GM19324 (cell line): ENCODE results near the gene TAS2R46.
"Not testable (repeated sequence)": the region's sequence is repeated elsewhere in the genome, so short reads cannot be mapped to it uniquely, and the experiment has no call there.

ENCODE experiments used
- ATAC-seq: cut with Tn5 transposase; IDR thresholded peaks from one replicate; pipeline ENCODE4 v1.9.1; 2021; ENCODE audit warnings: mild to moderate bottlenecking, moderate library complexity; ENCODE audit not compliant: unreplicated experiment, low FRiP score

TAS2R46 gene

GRCh38 chr12:11040162-11040561, 21.9 kb downstream of the TAS2R46 start:
- no peak for ATAC-seq

DNA sequence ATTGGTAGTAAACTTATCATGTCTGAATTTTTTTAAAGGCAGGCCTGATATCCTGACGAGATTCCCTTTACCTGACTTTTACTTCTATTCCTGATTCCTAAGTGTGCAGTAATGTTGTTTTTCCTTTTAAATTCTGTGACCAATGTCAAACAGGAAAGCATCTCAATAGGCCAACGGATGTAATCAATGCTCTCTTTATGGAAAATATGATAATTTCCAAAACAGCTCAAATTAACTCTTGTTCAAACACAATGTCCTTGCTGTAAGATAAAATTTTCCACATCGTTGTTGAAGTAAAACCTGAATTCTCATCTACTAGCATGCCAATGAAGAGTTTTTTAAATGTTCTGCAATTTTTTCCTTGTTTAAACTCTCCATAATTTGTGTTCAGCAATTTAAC, 22.9 kb downstream of the TAS2R46 start:
- no peak for ATAC-seq

GRCh38 chr12:11033959-11034358, 28.1 kb downstream of the TAS2R46 start:
- ATAC-seq: not testable (repeated sequence)

DNA sequence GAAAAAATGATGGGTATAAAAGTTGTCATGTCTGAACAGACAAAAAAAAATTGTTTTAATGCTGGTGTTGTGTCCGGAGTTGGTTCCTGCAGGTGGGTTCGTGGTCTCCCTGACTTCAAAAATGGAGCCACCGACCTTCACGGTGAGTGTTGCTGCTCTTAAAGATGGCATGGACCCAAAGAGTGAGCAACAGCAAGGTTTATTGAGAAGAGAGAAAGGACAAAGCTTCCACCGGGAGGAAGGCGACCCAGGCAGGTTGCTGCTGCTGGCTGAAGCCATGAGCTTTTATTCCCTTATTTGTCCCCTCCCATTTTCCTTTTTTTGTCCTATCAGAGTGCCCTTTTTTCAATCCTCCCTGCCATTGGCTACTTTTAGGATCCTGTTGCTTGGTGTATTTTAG, 30.8 kb downstream of the TAS2R46 start, which contains the start of gene TAS2R31:
Gene TAS2R31 (minus strand): TSS at position 101 of the 400 bp plus-strand sequence. CDS start 72 bp downstream, at position 29.
- no peak for ATAC-seq

DNA sequence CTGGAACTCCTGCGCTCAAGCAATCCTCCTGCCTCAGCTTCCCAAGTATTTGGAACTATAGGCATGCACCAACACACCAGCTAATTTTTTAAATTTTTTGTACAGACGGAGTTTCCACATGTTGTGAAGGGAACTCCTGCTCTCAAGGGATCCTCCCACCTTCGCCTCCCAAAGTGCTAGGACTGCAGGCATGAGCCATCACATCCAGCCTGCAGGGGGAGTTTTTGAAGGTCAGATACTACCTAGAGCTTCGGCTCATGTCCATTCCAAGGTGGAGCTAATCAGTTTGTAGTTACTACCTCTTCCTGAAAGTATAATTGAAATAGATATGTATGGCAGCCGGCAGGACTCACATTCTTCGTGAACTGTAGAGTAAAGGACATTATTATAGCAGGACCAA, 36.0 kb downstream of the TAS2R46 start:
- ATAC-seq: no peak

- ATAC-seq: no peak
Observed at GRCh38 chr12:11023387-11023786, 38.7 kb downstream of the TAS2R46 start.

GRCh38 chr12:11022520-11022919, 39.6 kb downstream of the TAS2R46 start, which contains the start of gene TAS2R19:
TAS2R19 (minus strand) TSS chr12:11022620; CDS start chr12:11022571, 49 bp downstream.
- ATAC-seq: no peak

DNA sequence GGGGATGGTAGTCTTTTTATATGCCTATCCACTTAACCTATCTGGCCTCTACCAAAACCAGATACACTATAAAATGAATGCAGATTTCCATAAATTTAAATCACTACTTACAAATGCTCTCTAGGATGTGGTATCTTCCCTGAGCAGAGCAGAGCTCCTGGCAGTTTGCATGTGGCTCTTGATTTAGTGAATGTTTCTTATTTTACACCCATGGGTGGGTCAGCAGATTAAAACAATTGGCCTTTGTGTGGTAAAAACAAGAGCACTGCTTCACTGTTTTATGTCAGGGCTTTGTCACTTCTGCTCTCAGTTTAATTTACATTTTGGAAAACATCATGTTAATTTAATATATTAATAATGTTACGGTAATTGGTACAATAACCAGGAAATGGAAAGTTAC, 45.2 kb downstream of the TAS2R46 start:
- ATAC-seq: no peak

- ATAC-seq: no peak
Observed at GRCh38 chr12:11015775-11016430, 46.2 kb downstream of the TAS2R46 start.

DNA sequence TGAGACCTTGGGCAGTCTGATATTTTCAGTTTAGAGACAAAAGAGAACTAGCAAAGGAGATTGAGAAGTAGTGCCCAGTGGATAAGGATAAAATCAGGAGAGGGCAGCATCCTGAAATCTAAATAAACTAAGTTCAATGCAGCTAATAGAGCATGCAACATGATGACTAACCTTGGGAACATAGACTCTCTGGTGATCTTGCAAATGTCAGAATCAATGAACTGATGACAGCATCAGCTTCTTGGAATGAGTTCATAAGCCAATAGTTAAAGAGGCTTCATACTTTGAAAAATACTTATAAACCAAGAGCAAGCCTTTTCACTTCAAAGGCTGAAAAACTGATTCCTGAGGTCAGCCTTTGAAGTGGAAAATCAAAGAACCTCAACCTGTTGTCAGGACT, 47.9 kb downstream of the TAS2R46 start:
- ATAC-seq: no peak
